Measurements from ENCODE around the gene MRPL32. TPM values are rescaled to one million over a fixed set of nuclear protein-coding genes. Genes with fewer than 3 reads are reported as not detected.

MRPL32 gene
- polyA plus RNA-seq, 2 of the 4 experiments (the other 2 are of a cell fraction) = 76.0 to 90.4 TPM

- Histone ChIP-seq H3K4me3 (no peak overlapping the region), H3K27ac (no peak overlapping the region), H3K4me2 (no peak overlapping the region), H3K9me3 (no peaks in the 10 kb centered on the region), H3K4me1 (peaks cover 16% of the 10 kb centered on the region)
- WGBS (ENCODE audit: missing lambda C conversion rate) = 76% methylated on average over 3 of the region's 3 CpGs
- CTCF ChIA-PET = interaction anchor here (3.1 kb wide), 1 partner anchor 35 kb away, joined by 13 read pairs; no protein-coding TSS in a partner anchor
- POLR2A ChIA-PET = no interaction called here
- DNase-seq (ENCODE audit: low read depth in 1 of 2, low spot score in 1 of 2) (no peak), ATAC-seq (no peak), FAIRE-seq (no peak)
- TF ChIP-seq HDAC2 (IDR thresholded peaks at IDR 0.05) (no peak), TFCP2L1 (CRISPR knock-in tag; IDR thresholded peaks at IDR 0.05) (no peak)
These were observed 44.2 kb downstream of the MRPL32 start for GRCh38 chr7:42976371-42976770.

- Histone ChIP-seq H3K4me3 (no peak overlapping the region), H3K27ac (no peak overlapping the region), H3K9me3 (no peaks in the 10 kb centered on the region), H3K4me1 (peaks cover 2% of the 10 kb centered on the region; the same call in 2 of the 3 replicates), H3K4me2 (no peak overlapping the region)
- no peak for FAIRE-seq
- ChIA-PET POLR2A (no interaction called here), CTCF (interaction anchor here (0.8 to 3.1 kb wide), 2 partner anchors 12 to 37 kb away, joined by 4 to 13 read pairs; no protein-coding TSS in a partner anchor)
- DNase-seq (ENCODE audit: low read depth in 1 of 2, low spot score in 1 of 2) = no peak
- TF ChIP-seq HMGXB4 (CRISPR knock-in tag; IDR thresholded peaks at IDR 0.05; ENCODE audit: borderline replicate concordance) (no peak), CHD4 (IDR thresholded peaks at IDR 0.05; ENCODE audit: borderline replicate concordance) (no peak), CTCF (IDR thresholded peaks at IDR 0.05) (no peak), HOXB13 (CRISPR knock-in tag; IDR thresholded peaks at IDR 0.05; ENCODE audit: low read depth) (no peak), ZFP36 (IDR thresholded peaks at IDR 0.05; ENCODE audit: borderline replicate concordance, partially characterized antibody) (no peak), SREBF2 (IDR thresholded peaks at IDR 0.05) (no peak), BHLHE40 (IDR thresholded peaks at IDR 0.05; ENCODE audit: low read depth, low read length) (no peak), ZNF302 (CRISPR knock-in tag; IDR thresholded peaks at IDR 0.05) (no peak), SMC3 (IDR thresholded peaks at IDR 0.05) (no peak), HDAC2 (IDR thresholded peaks at IDR 0.05) (no peak), CHD2 (IDR thresholded peaks at IDR 0.05; ENCODE audit: low read length, partially characterized antibody) (no peak), EHF (CRISPR knock-in tag; IDR thresholded peaks at IDR 0.05) (no peak), CEBPB (IDR thresholded peaks at IDR 0.05) (no peak), USF2 (IDR thresholded peaks at IDR 0.05) (no peak), ELK1 (IDR thresholded peaks at IDR 0.05; ENCODE audit: low read depth, low read length) (no peak), RCOR1 (IDR thresholded peaks at IDR 0.05; ENCODE audit: low read depth, low read length) (no peak), TP53 (CRISPR knock-in tag; IDR thresholded peaks at IDR 0.05) (no peak), ZC3H11A (IDR thresholded peaks at IDR 0.05) (no peak)
- no peak for ATAC-seq
These were observed 46.3 kb downstream of the MRPL32 start for GRCh38 chr7:42978496-42978895.

GRCh38 chr7:42980084-42980483 lies 47.9 kb downstream of the MRPL32 start:
- WGBS (ENCODE audit: missing lambda C conversion rate) = 48% methylated on average over 2 of the region's 2 CpGs
- CTCF ChIA-PET = interaction anchor here (1.1 kb wide), 1 partner anchor 39 kb away, joined by 5 read pairs; no protein-coding TSS in a partner anchor
- no peak overlapping the region for H3K27ac ChIP-seq
- H3K4me1 ChIP-seq = no peaks in the 10 kb centered on the region
- TF ChIP-seq BCL3 (IDR thresholded peaks at IDR 0.05) (no peak), NFE2L2 (conservative IDR thresholded peaks at IDR 0.05; ENCODE audit: low read length) (no peak)
- peaks cover 13% of the 10 kb centered on the region; the same call in 1 of the 3 replicates for H3K9me3 ChIP-seq
- no peak for FAIRE-seq
- H3K4me2 ChIP-seq = no peak overlapping the region
- DNase-seq (ENCODE audit: low read depth in 1 of 2, low spot score in 1 of 2) = no peak
- POLR2A ChIA-PET = no interaction called here
- H3K4me3 ChIP-seq = no peak overlapping the region
- ATAC-seq = no peak
